ENCODE data around the gene PAX3.
"Not testable (repeated sequence)": the region's sequence is repeated elsewhere in the genome, so short reads cannot be mapped to it uniquely, and the experiment has no call there.

The PAX3 gene

DNA sequence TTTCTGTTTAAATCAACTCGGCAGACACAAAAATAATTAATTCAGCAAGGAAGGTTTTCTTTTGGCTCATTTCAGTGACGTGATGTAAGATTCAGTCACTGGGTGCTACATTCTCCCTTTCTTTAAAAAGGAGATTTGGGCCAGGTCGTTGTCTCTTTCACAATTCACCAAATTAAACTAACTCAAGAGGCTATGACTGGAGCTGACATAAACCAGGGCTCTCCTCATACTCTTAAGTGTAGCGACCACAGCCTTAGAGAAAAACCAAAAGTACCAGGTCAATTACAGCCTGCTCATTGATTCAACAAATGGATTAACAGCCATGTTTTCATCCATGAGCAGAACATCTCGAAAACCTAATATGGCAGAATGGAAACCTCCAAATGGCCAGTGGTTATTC lies 85.7 kb downstream of the PAX3 start:
- no peak for DNase-seq (ENCODE audit: low spot score)

DNA sequence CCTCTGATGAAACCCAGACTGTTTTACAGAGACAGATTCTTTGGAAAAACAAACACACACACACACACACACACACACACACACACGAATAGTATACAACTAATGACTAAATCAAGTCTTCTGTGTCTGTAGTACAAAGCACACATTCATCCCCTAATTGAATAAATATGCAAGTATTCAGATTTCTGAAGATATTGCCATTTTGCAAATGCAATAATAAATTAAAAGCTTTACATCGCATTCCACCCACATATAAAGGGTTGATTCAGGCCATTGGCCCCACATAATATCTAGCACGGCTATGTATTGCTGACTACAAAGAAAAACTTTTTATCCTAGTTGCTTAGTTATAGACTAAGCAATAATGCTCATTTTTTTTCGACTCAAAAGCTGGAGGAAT lies 86.2 kb downstream of the PAX3 start:
- DNase-seq (ENCODE audit: low spot score) = no peak

DNA sequence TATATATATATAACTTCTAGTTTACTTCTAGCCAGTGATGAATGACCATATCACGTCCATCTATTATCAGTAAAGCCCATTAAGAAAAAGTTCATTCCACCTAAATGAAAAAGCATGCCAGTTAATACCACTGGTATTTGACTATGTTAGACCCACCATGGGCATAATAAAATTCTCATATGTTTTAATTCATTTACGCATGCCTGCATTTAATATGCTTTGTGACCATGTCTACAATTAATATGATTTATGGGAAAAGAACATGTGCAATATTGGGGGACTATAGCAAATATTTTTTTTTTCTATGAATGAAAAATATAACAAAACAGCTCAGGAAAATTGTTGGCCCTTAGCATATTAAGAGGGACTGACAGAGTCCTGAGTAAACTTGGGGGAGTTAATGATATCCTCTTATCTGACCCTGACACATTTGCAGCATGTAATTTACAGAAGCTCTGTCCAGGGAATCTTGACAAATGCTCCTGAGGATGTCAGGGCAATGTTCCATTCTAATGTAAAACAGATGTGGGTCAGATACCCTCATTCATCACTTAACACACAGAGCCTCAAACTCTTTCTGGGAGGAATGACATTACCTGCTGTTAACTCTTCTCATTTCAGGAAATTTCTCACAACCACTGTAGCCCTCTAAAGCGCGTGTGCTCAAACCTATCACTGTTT lies 90.6 kb downstream of the PAX3 start:
- DNase-seq (ENCODE audit: low spot score) = no peak

DNA sequence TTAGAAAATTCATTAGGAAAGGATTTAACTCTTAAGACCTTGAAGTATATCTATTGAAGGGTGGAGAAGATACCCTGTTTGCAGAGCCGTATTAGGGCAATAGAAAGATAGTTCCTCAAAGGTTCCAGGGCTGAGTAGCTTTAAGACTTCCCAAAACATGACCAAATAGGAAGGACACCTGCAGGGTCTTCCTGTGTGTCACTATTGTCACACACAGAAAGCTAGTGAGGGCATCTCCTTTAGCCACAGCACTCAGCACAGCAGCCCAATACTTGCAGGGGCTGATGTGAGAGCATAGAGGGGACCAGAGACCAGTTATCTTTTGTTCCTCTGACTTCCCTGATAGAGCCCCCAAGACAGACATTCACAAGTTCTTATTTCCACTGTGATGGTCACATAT lies 93.7 kb downstream of the PAX3 start:
- DNase-seq (ENCODE audit: low spot score) = no peak

DNA sequence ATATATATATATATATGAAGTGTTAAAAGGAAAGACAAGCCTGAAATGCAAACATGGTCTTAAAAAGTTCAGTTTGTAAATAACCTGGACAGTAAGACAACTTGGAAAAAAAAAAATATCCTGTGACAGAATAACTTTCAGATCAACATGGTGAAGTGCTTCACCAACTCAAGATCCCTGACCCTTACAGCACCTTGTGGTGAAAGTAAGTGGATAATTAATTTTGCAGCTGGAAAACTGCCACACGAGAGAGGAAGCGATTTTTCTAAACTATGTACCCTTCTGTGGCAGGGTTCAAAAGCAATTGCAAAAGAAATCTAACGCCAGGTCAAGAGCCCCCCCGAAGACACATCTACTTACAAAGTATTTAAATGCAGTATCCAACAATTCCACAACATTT lies 95.8 kb downstream of the PAX3 start:
- DNase-seq (ENCODE audit: low spot score) = no peak

DNA sequence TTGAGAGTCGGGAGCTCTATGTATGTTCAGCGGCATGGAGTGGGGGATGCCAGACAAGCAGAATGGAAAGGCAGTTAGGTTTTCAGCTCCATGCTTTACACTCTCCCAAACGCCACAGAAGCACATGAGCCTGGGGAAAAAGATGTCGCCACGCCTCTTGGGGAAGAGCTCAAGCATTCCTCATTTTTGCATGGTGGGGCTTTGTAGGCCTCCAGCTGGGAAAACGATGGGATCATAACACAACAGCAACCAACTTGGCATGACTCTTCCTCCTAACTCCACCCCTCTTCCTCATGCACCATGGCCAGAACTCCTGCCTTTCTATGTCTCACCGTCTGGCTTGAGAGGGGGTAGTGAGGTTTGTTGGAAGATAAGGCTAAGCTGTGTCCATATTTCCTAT lies 102.6 kb downstream of the PAX3 start:
- no peak for DNase-seq (ENCODE audit: low spot score)

DNA sequence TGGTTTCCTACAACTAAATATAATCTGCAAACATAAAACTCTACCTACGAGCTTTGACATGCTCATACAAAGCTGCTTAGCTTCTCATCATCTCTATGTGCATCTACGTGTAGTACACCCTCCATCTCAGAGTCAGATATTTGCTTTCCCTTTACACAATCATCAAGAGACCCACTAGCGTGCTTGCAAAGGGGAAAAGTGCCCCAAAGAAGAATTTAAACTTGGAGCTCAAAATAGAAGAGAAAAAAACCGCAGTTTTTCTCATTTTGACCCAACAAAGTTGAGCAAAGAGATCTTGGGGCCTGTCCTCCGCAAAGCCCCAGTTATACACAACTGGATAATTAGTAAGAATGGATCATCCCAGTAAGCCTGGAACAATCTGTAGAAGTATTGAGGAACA lies 104.1 kb downstream of the PAX3 start:
- DNase-seq (ENCODE audit: low spot score) = no peak

DNA sequence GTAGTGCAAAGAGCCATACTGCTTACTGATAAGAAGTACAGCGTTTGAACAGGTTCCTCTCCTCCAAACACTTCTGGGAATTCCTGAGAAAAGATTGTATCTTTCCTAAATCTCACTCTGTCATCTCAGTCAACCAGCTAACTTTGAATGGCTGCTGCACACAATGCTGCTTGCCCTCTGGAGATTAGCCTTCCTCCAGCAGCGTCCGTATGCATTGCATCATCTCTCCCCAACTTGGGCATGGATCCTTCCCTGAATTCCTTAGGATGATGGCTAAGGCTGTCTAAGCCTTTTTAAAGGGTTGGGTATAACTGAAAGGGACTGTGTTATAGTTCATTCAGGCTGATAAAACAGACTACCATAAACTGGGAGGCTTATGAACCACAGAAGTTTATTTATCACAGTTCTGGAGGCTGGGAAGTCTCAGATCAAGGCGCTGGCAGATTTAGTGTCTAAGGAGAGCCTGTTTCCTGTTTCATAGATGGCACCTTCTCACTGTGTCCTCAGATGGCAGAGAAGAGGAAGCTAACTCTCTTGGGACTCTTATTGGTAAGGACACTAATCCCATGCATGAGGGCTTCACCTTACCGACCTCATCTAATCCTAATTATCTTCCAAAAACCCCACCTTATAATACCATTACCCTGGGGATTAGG lies 105.3 kb downstream of the PAX3 start:
- DNase-seq (ENCODE audit: low spot score) = no peak

DNA sequence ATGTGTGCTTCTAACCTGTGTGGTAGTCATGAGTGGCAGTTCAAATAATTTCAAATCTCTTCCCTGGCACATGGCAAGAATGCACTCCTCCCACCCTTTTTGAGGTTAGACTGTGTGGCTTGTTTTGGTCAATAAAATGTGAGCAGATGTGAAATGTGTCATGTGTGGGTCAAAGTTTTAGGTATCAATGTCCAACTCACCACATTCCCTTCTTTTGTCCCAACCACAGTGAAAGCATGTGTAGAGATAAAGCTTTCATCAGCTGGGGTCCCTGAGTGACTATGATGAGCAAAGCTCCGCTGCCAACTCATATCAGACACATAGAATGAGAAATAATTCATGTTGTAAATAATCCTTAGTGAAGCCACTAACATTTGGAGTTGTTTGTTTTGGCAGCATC lies 118.2 kb downstream of the PAX3 start:
- DNase-seq (ENCODE audit: low spot score) = no peak

DNA sequence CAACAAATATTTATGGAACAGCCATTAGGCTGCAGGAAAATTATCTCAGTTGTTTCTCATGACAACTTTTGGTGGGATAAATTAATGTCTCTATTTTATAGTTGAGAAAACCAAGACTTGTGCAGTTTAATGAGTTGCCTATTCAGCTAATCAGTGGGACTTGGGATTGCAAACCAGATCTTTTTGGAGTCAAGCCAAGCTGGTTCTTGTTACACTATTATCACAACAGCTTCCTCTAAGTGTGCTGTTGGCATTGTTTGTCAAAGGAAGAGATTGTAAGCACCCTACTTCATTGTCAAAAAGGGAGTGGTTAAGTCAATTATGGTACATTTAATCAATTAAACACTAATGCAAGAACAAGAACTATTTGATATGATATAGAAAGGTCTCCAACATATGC lies 119.2 kb downstream of the PAX3 start:
- no peak for DNase-seq (ENCODE audit: low spot score)

DNA sequence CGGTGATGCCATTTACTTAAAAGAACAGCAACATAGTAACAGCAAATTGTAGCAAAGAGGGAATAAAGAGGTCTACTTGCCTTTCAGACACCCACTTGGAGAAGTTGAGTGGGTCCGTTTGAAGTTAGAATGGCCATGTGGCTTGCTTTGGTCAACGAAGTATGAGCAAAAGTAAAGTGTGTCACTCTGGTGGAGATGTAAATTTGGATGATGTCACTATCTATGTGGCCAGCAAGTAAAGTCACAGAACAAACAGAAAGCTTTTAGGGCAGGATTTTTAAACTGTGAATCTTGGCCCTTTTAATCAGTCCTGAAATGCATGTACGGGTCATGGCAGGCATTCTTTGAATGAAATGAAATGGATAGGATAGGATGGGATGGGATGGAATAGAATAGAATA lies 120.3 kb downstream of the PAX3 start:
- no peak for DNase-seq (ENCODE audit: low spot score)

DNA sequence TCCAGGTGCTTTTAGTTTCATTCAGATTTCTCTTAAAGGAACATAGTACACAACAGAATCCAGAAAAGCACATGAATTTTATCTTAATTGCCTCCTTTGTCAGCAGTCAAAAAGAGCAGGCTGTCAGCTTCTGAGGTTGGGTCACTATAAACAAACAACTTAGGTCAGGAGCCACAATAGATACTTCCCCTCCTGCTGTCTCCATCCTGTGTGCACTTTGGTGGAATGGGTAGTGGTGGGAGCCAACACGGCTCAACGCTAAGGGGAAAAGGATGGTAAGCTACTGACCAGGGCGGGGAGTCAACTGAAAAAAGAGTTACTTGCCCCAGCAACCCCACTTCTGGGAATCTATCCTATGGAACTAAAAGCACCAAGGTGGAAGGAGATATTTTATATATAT lies 121.9 kb downstream of the PAX3 start:
- DNase-seq (ENCODE audit: low spot score) = no peak

DNA sequence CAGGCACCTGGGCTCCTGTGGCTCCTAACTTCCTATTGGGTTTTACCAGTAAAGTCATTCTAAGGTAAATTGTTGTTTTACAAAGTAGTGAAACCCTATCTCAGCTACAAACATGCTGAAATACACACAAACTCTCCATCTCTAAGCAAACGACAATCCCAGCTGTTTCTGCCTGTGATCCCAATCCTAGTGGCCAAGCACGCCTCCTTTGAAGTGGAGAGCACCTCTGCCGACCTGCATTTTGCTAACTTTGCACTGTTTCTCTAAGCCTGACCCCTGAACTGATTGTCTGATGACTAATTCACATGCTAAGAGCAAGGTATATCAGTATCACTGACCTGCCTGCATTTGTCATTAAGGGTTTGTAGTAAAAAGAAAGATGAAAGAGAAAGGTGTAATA lies 124.3 kb downstream of the PAX3 start:
- DNase-seq (ENCODE audit: low spot score) = peak; percentile 22

DNA sequence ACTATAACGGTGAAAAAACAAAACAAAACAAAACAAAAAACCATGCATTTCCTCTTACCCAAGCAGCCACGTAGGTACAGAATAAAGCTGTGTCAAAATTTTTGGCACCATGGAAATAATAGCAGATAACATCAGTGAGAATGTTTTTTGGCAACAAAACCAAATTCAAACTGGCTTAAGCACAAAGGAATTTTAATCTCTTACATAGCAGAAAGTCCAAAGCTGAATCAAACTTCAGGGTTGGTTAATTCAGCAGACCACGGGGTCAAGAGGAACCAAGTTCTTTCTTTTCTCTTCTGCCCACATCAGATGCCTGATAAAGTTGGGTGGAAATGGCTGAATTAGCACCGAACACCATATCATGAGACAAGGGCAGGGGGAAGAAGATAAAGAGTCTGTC lies 129.5 kb downstream of the PAX3 start:
- DNase-seq (ENCODE audit: low spot score) = no peak

DNA sequence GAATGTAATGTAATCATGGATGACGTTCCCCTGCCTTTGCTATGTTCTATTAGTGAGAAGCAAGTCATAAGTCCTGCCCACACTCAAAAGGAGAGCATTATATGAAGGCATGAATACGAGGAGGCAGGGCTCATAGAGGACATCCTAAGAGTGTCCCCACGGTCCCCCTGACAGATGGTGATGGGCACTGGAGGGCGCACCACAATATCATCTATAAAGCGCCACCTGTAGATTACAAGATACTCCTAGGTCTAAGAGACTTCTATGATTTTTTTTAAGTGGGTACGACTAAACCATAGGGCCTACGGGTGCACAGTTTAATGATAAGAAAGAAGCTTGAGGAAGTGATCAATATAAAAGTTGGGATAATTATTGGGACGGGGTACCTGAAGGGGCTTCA lies 131.0 kb downstream of the PAX3 start:
- no peak for DNase-seq (ENCODE audit: low spot score)

DNA sequence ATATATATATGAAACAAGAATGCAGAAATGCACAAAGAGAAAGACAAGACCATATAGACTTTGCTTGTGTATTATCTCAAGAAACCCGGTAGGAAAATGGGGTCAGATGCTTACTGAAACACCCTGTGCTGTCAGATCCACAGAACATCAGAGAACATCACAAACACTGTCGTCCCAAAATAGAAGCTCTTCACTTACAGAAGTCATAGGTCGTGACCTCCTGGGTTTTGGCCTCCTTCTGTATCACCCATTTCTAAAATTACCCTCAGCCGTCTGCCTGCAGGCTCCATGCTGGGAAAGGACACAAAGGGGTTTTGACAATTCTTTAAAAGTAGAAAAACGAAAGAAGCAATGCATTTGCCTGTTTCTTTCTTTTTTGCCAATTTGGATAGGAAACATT lies 137.9 kb downstream of the PAX3 start:
- no peak for DNase-seq (ENCODE audit: low spot score)

DNA sequence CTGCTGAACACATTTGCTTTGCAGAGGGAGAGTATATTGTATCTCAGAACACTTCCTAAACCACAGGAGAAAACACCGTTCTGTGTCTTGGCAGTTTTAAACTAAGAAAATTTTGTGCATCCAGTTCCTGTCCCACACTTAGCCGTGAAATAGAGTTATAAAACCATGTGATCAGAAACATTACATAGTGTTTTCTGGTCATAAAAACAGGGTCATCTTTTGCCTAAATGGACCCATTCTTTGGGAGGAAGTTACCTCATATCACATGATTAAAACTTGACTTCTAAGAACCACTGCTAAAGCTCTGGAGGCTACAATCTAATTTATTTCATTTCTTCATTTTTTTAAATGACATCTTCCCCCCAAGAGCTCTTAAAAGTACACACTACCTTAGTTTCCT lies 138.7 kb downstream of the PAX3 start:
- DNase-seq (ENCODE audit: low spot score) = no peak

DNA sequence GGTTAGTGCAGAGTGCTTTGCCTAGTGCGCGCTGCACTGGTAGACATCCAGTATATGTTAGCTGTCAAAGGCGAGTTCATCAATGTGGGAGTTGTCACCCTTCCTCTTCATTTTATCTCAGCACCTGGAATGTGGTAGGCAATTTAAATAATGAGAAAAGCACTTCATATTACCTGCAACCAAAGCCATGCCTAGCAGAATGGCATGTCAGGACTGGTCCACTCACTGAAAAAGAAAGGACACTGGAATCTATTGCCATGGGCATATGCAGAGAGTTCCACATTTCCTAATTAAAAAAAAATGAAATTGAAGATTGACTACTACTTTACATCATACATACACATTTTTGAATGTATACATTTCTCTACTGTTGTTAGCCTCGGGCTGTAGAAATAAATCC lies 139.6 kb downstream of the PAX3 start:
- DNase-seq (ENCODE audit: low spot score) = no peak

DNA sequence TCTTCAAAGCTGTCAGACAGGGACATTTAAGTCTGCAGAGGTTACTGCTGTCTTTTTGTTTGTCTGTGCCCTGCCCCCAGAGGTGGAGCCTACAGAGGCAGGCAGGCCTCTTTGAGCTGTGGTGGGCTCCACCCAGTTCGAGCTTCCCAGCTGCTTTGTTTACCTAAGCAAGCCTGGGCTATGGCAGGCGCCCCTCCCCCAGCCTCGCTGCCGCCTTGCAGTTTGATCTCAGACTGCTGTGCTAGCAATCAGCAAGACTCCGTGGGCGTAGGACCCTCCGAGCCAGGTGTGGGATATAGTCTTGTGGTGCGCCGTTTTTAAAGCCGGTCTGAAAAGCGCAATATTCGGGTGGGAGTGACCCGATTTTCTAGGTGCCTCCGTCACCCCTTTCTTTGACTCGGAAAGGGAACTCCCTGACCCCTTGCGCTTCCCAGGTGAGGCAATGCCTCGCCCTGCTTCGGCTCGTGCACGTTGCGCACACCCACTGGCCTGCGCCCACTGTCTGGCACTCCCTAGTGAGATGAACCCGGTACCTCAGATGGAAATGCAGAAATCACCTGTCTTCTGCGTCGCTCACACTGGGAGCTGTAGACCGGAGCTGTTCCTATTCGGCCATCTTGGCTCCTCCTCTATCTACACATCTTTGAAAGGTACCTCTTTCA lies 143.7 kb downstream of the PAX3 start:
- not testable (repeated sequence) for DNase-seq (ENCODE audit: low spot score)
